Upper lobe of left lung (tissue), 6 donors: Measurements from ENCODE around the gene ZNF334. TPM values are rescaled to one million over a fixed set of nuclear protein-coding genes. Genes with fewer than 3 reads are reported as not detected.

Source experiments
- ATAC-seq, 2 donors: fragments of 200-7000 bp; cut with Tn5 transposase; one replicate each; pipeline ENCODE4 v1.9.1; 2022; ENCODE audit warnings: mild to moderate bottlenecking in 2 of 2, moderate library complexity in 2 of 2; ENCODE audit not compliant: low FRiP score in 2 of 2
- DNase-seq, 2 donors: peaks; one replicate each; pipeline ENCODE4 v3.0.0-alpha.2; 2019 to 2020
- H3K27ac ChIP-seq, 4 donors: fragments of 200-600 bp; sonication (generic); one replicate each; pipeline ENCODE4 v1.5.1; 2016 to 2019
- H3K27me3 ChIP-seq, 4 donors: fragments of 200-600 bp; sonication (generic); one replicate each; pipeline ENCODE4 v1.5.1; 2017 to 2019
- H3K36me3 ChIP-seq, 4 donors: fragments of 200-600 bp; sonication (generic); one replicate each; pipeline ENCODE4 v1.5.1; 2016 to 2019
- H3K4me1 ChIP-seq, 4 donors: fragments of 200-600 bp; sonication (generic); one replicate each; pipeline ENCODE4 v1.5.1; 2018 to 2019
- H3K4me3 ChIP-seq, 4 donors: fragments of 200-600 bp; sonication (generic); one replicate each; pipeline ENCODE4 v1.5.1; 2017 to 2019; ENCODE audit warnings: mild to moderate bottlenecking in 2 of 4, moderate library complexity in 1 of 4
- H3K9me3 ChIP-seq, 4 donors: fragments of 200-600 bp; sonication (generic); one replicate each; pipeline ENCODE4 v1.5.1; 2018 to 2019
- CTCF ChIP-seq, 6 experiments: fragments of 450-650 bp in 4 of 6; fragments of 200-600 bp in 2 of 6; sonication (generic) in 2 of 6; IDR thresholded peaks; one replicate each; pipeline ENCODE4 v1.5.1; 2016 to 2019; ENCODE audit warnings: antibody characterized with exemption in 6 of 6
- EP300 ChIP-seq, 4 donors: sonication (generic); formaldehyde crosslinking; IDR thresholded peaks; one replicate each; pipeline ENCODE4 v1.5.1; 2017; ENCODE audit warnings: antibody characterized with exemption in 4 of 4, control low read depth in 2 of 4
- POLR2A ChIP-seq, 4 donors: fragments of 450-650 bp; IDR thresholded peaks; one replicate each; pipeline ENCODE4 v1.5.1; 2016 to 2017; ENCODE audit warnings: antibody characterized with exemption in 4 of 4, mild to moderate bottlenecking in 2 of 4
- POLR2AphosphoS5 ChIP-seq, 2 donors: sonication (generic); formaldehyde crosslinking; IDR thresholded peaks; one replicate each; pipeline ENCODE4 v1.5.1; 2017; ENCODE audit warnings: antibody characterized with exemption in 2 of 2
- WGBS, 2 donors: methylation state at CpG; one replicate each; pipeline ENCODE4 v1.1.5; 2017 to 2018; 5-methylcytosine and 5-hydroxymethylcytosine counted together
- total RNA-seq, 6 donors: library from RNA; depleted of rRNA in 4 of 6; stranded (reverse); fragments of >200 nt in 4 of 6; gene quantifications; one replicate each; pipeline versions ENCODE4 v1.1.0 to v1.2.1, GENCODE V29; 2016 to 2021
- donor health status: DM: no; HTN: no; CAD: no; lungs with moderate emphysema.
- donor health status: DM: no; HTN: yes; CAD: no; lungs with severe emphysema.

ZNF334 gene
- total RNA-seq, 6 donors from 2014 or later = 1.9 to 27.2 (median 5.2) TPM

- H3K27ac ChIP-seq = no peak overlapping the region
These were observed 25.7 kb downstream of the ZNF334 start for GRCh38 chr20:46487628-46488027.

GRCh38 chr20:46485431-46485830 lies 27.9 kb downstream of the ZNF334 start:
- no peak overlapping the region for H3K27ac ChIP-seq

More at GRCh38 chr20:46487628-46488027, 25.7 kb downstream of the ZNF334 start:
- no peaks in the 10 kb centered on the region for H3K9me3 ChIP-seq
- H3K4me3 ChIP-seq = no peak overlapping the region
- no peaks in the 10 kb centered on the region for H3K27me3 ChIP-seq
- TF ChIP-seq POLR2A (IDR thresholded peaks at IDR 0.05) (no peak), EP300 (IDR thresholded peaks at IDR 0.05) (no peak), POLR2AphosphoS5 (IDR thresholded peaks at IDR 0.05) (no peak), CTCF (IDR thresholded peaks at IDR 0.05) (no peak)
- H3K36me3 ChIP-seq = no peaks in the 10 kb centered on the region
- DNase-seq = no peak
- ATAC-seq = no peak
- 59 to 88% methylated on average over 2 of the region's 2 CpGs for WGBS, 2 donors
- no peaks in the 10 kb centered on the region for H3K4me1 ChIP-seq

GRCh38 chr20:46484954-46485353 lies 28.4 kb downstream of the ZNF334 start:
- Histone ChIP-seq H3K4me1 (no peaks in the 10 kb centered on the region), H3K9me3 (no peaks in the 10 kb centered on the region), H3K27me3 (no peaks in the 10 kb centered on the region), H3K4me3 (no peak overlapping the region), H3K36me3 (no peaks in the 10 kb centered on the region), H3K27ac (no peak overlapping the region)
- TF ChIP-seq POLR2AphosphoS5 (IDR thresholded peaks at IDR 0.05) (no peak), CTCF (IDR thresholded peaks at IDR 0.05) (no peak)
- DNase-seq (no peak), ATAC-seq (no peak)
- WGBS, 2 donors = 61 to 65% methylated on average over 3 of the region's 3 CpGs

More at GRCh38 chr20:46485431-46485830, 27.9 kb downstream of the ZNF334 start:
- no peak for TF ChIP-seq POLR2AphosphoS5 (IDR thresholded peaks at IDR 0.05)
- ATAC-seq = no peak
- 40 to 48% methylated on average over 4 of the region's 4 CpGs for WGBS, 2 donors
- Histone ChIP-seq H3K27me3 (no peaks in the 10 kb centered on the region), H3K4me1 (no peaks in the 10 kb centered on the region), H3K36me3 (no peaks in the 10 kb centered on the region), H3K9me3 (no peaks in the 10 kb centered on the region), H3K4me3 (no peak overlapping the region)
- no peak for DNase-seq

GRCh38 chr20:46483879-46484278 lies 29.5 kb downstream of the ZNF334 start:
- 68 to 73% methylated on average over 2 of the region's 2 CpGs for WGBS, 2 donors

GRCh38 chr20:46482864-46483263 lies 30.5 kb downstream of the ZNF334 start:
- DNase-seq (no peak), ATAC-seq (no peak)
- Histone ChIP-seq H3K27ac (no peak overlapping the region), H3K36me3 (no peaks in the 10 kb centered on the region), H3K4me1 (no peaks in the 10 kb centered on the region), H3K27me3 (no peaks in the 10 kb centered on the region), H3K9me3 (no peaks in the 10 kb centered on the region), H3K4me3 (no peak overlapping the region)
- WGBS, 2 donors = 74 to 91% methylated on average over 2 of the region's 2 CpGs
- no peak for TF ChIP-seq CTCF (IDR thresholded peaks at IDR 0.05)
- TF ChIP-seq EP300 (IDR thresholded peaks at IDR 0.05) = no peak
- no peak for TF ChIP-seq POLR2A (IDR thresholded peaks at IDR 0.05)
- TF ChIP-seq POLR2AphosphoS5 (IDR thresholded peaks at IDR 0.05) = no peak

More at GRCh38 chr20:46483879-46484278, 29.5 kb downstream of the ZNF334 start:
- Histone ChIP-seq H3K27me3 (no peaks in the 10 kb centered on the region), H3K27ac (no peak overlapping the region), H3K4me3 (no peak overlapping the region), H3K9me3 (no peaks in the 10 kb centered on the region), H3K4me1 (no peaks in the 10 kb centered on the region), H3K36me3 (no peaks in the 10 kb centered on the region)
- ATAC-seq (no peak), DNase-seq (no peak)
- TF ChIP-seq CTCF (IDR thresholded peaks at IDR 0.05) (no peak), EP300 (IDR thresholded peaks at IDR 0.05) (no peak), POLR2AphosphoS5 (IDR thresholded peaks at IDR 0.05) (no peak), POLR2A (IDR thresholded peaks at IDR 0.05) (no peak)
